ENCODE data around the gene UNK. TPM values are rescaled to one million over a fixed set of nuclear protein-coding genes. Genes with fewer than 3 reads are reported as not detected.

The UNK gene
- total RNA-seq, 2 experiments from 2014 or later: 33.7 to 36.1 TPM

GRCh38 chr17:75829747-75830146 lies 45.1 kb downstream of the UNK start:
- peaks cover 39% of the 10 kb centered on the region for H3K4me1 Mint-ChIP-seq (ENCODE audit: low read depth)
- no peak overlapping the region for H3K27ac ChIP-seq (ENCODE audit: low read depth in 1 of 2, low read length in 2 of 2)
- peaks cover 46% of the 10 kb centered on the region for H3K36me3 Mint-ChIP-seq (ENCODE audit: low read depth)
- no peak overlapping the region for H3K4me3 Mint-ChIP-seq
- ChIA-PET POLR2A (interaction anchor here (0.8 to 4.2 kb wide), 11 partner anchors 8 to 64 kb away, joined by 3 to 29 read pairs (median 4); partner anchors contain the start of genes GALK1, UNC13D and WBP2), CTCF (interaction anchor here (0.8 to 5.9 kb wide), 7 partner anchors 18 to 76 kb away, joined by 3 to 51 read pairs (median 6); partner anchors contain the start of gene GALK1)
- ATAC-seq (ENCODE audit: poor library complexity): no peak
- intact Hi-C loops (cut with DNase I, micrococcal nuclease): loop anchor here in 1 of 2 experiments (5.0 kb wide), 2 partner anchors 42 to 62 kb away; partner anchors contain the start of gene GALK1
- no peaks in the 10 kb centered on the region for H3K27me3 Mint-ChIP-seq
- H3K4me1 ChIP-seq (ENCODE audit: insufficient read depth, low read length): peaks cover 61% of the 10 kb centered on the region
- no peak overlapping the region for H3K4me3 ChIP-seq (ENCODE audit: low read length)
- no peaks in the 10 kb centered on the region for H3K27me3 ChIP-seq (ENCODE audit: control insufficient read depth in 1 of 2, insufficient read depth in 2 of 2, low read length in 2 of 2)
- peaks cover 0 to 4% of the 10 kb centered on the region in 2 experiments for H3K9me3 ChIP-seq (ENCODE audit: control insufficient read depth in 1 of 2, insufficient read depth in 1 of 2, low read length in 2 of 2)
- no peak overlapping the region for H3K27ac Mint-ChIP-seq
- no peak for TF ChIP-seq CTCF (IDR thresholded peaks at IDR 0.05)
- peaks cover 67% of the 10 kb centered on the region for H3K36me3 ChIP-seq (ENCODE audit: insufficient read depth, low read length)
- no peak for DNase-seq
- H3K9me3 Mint-ChIP-seq: no peaks in the 10 kb centered on the region

GRCh38 chr17:75830164-75831031 lies 45.8 kb downstream of the UNK start:
- H3K4me1 Mint-ChIP-seq (ENCODE audit: low read depth): peaks cover 40% of the 10 kb centered on the region

More at GRCh38 chr17:75830164-75831031, 45.8 kb downstream of the UNK start:
- Histone ChIP-seq H3K36me3 (ENCODE audit: insufficient read depth, low read length) (peaks cover 70% of the 10 kb centered on the region), H3K4me3 (ENCODE audit: low read length) (no peak overlapping the region), H3K9me3 (ENCODE audit: control insufficient read depth in 1 of 2, insufficient read depth in 1 of 2, low read length in 2 of 2) (peaks cover 0 to 4% of the 10 kb centered on the region in 2 experiments), H3K27ac (ENCODE audit: low read depth in 1 of 2, low read length in 2 of 2) (no peak overlapping the region), H3K4me1 (ENCODE audit: insufficient read depth, low read length) (peaks cover 68% of the 10 kb centered on the region), H3K27me3 (ENCODE audit: control insufficient read depth in 1 of 2, insufficient read depth in 2 of 2, low read length in 2 of 2) (no peaks in the 10 kb centered on the region)
- peaks cover 50% of the 10 kb centered on the region for H3K36me3 Mint-ChIP-seq (ENCODE audit: low read depth)
- intact Hi-C loops (cut with DNase I, micrococcal nuclease): no loop called here
- ChIA-PET CTCF (interaction anchor here (0.8 to 5.9 kb wide), 7 partner anchors 17 to 77 kb away, joined by 3 to 51 read pairs (median 6); partner anchors contain the start of gene GALK1), POLR2A (interaction anchor here (0.6 to 4.2 kb wide), 12 partner anchors 8 to 65 kb away, joined by 3 to 29 read pairs (median 4); partner anchors contain the start of genes GALK1, UNC13D and WBP2)
- no peaks in the 10 kb centered on the region for H3K9me3 Mint-ChIP-seq
- ATAC-seq (ENCODE audit: poor library complexity) (no peak), DNase-seq (peak in 8 of 14 experiments; percentile 23 to 63 (median 40))
- H3K27ac Mint-ChIP-seq: no peak overlapping the region
- no peaks in the 10 kb centered on the region for H3K27me3 Mint-ChIP-seq
- TF ChIP-seq CTCF (IDR thresholded peaks at IDR 0.05): peak; percentile 57
- no peak overlapping the region for H3K4me3 Mint-ChIP-seq

Measured in CD4-positive, alpha-beta T cell (primary cell).